GM12872 (cell line): ENCODE measurements around the gene TRIM44.

Source experiments
- CTCF ChIP-seq: IDR thresholded peaks from 3 replicates; pipeline ENCODE4 v1.5.1; 2011; ENCODE audit warnings: low read depth, mild to moderate bottlenecking, low read length, moderate library complexity; ENCODE audit not compliant: insufficient read depth

TRIM44 gene

GRCh38 chr11:35677904-35678303 lies 15.3 kb downstream of the TRIM44 start:
- no peak for TF ChIP-seq CTCF

GRCh38 chr11:35678471-35678870 lies 15.9 kb downstream of the TRIM44 start:
- TF ChIP-seq CTCF = no peak

- no peak for TF ChIP-seq CTCF
Observed at GRCh38 chr11:35678975-35679374, 16.4 kb downstream of the TRIM44 start.

GRCh38 chr11:35680506-35680905 lies 17.9 kb downstream of the TRIM44 start:
- no peak for TF ChIP-seq CTCF

GRCh38 chr11:35681163-35681767 lies 18.7 kb downstream of the TRIM44 start:
- TF ChIP-seq CTCF = no peak

- no peak for TF ChIP-seq CTCF
Observed at GRCh38 chr11:35682230-35683173, 19.9 kb downstream of the TRIM44 start.

- TF ChIP-seq CTCF = no peak
Observed at GRCh38 chr11:35683728-35684339, 21.3 kb downstream of the TRIM44 start.
